H1 (cell line): ENCODE data around the gene HEXIM2. TPM values are rescaled to one million over a fixed set of nuclear protein-coding genes. Genes with fewer than 3 reads are reported as not detected.

Experiments used
- CTCF ChIA-PET: fragments of 300-600 bp; sonication (Branson Sonifier 250); formaldehyde crosslinking; loops from one replicate; lab custom pipeline; 2021; ENCODE audit not compliant: partially characterized antibody; lab: Charles Lee
- POLR2A ChIA-PET: fragments of 300-600 bp; sonication (Branson Sonifier 250); formaldehyde crosslinking; loops from one replicate; lab custom pipeline; 2021; ENCODE audit warnings: inconsistent platforms; ENCODE audit not compliant: partially characterized antibody; lab: Charles Lee
- DNase-seq, 2 experiments: peaks; one replicate each; pipeline versions ENCODE4 v3.0.0 to v3.0.0-alpha.2; 2010 to 2022; ENCODE audit warnings: low spot score in 2 of 2, low read depth in 1 of 2, mixed read lengths in 1 of 2
- FAIRE-seq: peaks from 2 replicates; lab custom pipeline; 2011; peaks lifted over from hg19 to GRCh38; lab: Jason Lieb, UNC
- H2AFZ ChIP-seq: 2 replicates; pipeline ENCODE4 v1.8.1; 2012; ENCODE audit warnings: low read length, inconsistent platforms
- H2AK5ac ChIP-seq: 2 replicates; pipeline ENCODE4 v1.6.1; 2013; ENCODE audit warnings: low read depth, low read length
- H2BK120ac ChIP-seq: replicated peaks from 2 replicates; pipeline ENCODE3; 2013; ENCODE audit warnings: low read depth, low read length, inconsistent platforms
- H2BK12ac ChIP-seq: 2 replicates; pipeline ENCODE4 v1.6.1; 2013; ENCODE audit warnings: low read depth, low read length
- H2BK15ac ChIP-seq: 2 replicates; pipeline ENCODE4 v1.6.1; 2013; ENCODE audit warnings: low read length
- H2BK20ac ChIP-seq: 2 replicates; pipeline ENCODE4 v1.6.1; 2013; ENCODE audit warnings: low read length
- H2BK5ac ChIP-seq: 2 replicates; pipeline ENCODE4 v1.6.1; 2013; ENCODE audit warnings: low read depth, low read length
- H3K14ac ChIP-seq: 2 replicates; pipeline ENCODE4 v1.6.1; 2013; ENCODE audit warnings: inconsistent platforms; ENCODE audit not compliant: insufficient read length
- H3K18ac ChIP-seq: 2 replicates; pipeline ENCODE4 v1.6.1; 2013; ENCODE audit warnings: low read length; ENCODE audit errors: extremely low read depth
- H3K23ac ChIP-seq: 2 replicates; pipeline ENCODE4 v1.6.1; 2013; ENCODE audit warnings: inconsistent platforms; ENCODE audit not compliant: insufficient read length
- H3K23me2 ChIP-seq: 2 replicates; pipeline ENCODE4 v1.6.1; 2013; ENCODE audit warnings: low read depth, low read length
- H3K27ac ChIP-seq: 2 replicates; pipeline ENCODE4 v1.6.1; 2011; ENCODE audit warnings: low read depth, low read length, inconsistent platforms
- H3K27me3 ChIP-seq, 4 experiments: replicated peaks in 1 of 4; 1 replicate in 1 of 4; 2 replicates in 3 of 4; pipeline versions ENCODE4 v1.6.1 to v1.8.1; 2011 to 2013; ENCODE audit warnings: low read length in 3 of 4, mild to moderate bottlenecking in 3 of 4, inconsistent platforms in 2 of 4, mixed read lengths in 2 of 4, moderate library complexity in 1 of 4; ENCODE audit not compliant: control insufficient read depth in 3 of 4, insufficient read depth in 3 of 4; ENCODE audit errors: extremely low read depth in 1 of 4
- H3K36me3 ChIP-seq, 4 experiments: 2 replicates each; pipeline versions ENCODE4 v1.6.1 to v1.8.1; 2011 to 2013; ENCODE audit warnings: mild to moderate bottlenecking in 4 of 4, low read length in 3 of 4, moderate library complexity in 2 of 4, control low read depth in 1 of 4, inconsistent platforms in 1 of 4; ENCODE audit not compliant: insufficient read depth in 4 of 4, control insufficient read depth in 2 of 4
- H3K4ac ChIP-seq: replicated peaks from 2 replicates; pipeline ENCODE3; 2013; ENCODE audit warnings: low read length, low read depth, mixed read lengths, inconsistent platforms; ENCODE audit not compliant: insufficient read length
- H3K4me1 ChIP-seq, 4 experiments: replicated peaks in 1 of 4; 1 replicate in 1 of 4; 2 replicates in 3 of 4; pipeline versions ENCODE4 v1.6.1 to v1.8.1; 2011 to 2013; ENCODE audit warnings: low read length in 3 of 4, inconsistent platforms in 2 of 4, mixed read lengths in 1 of 4; ENCODE audit not compliant: insufficient read depth in 4 of 4, control insufficient read depth in 3 of 4
- H3K4me2 ChIP-seq, 2 experiments: 2 replicates each; pipeline versions ENCODE4 v1.6.1 to v1.8.1; 2011 to 2013; ENCODE audit warnings: low read depth in 2 of 2, low read length in 2 of 2, control low read depth in 1 of 2, inconsistent platforms in 1 of 2, mild to moderate bottlenecking in 1 of 2; ENCODE audit not compliant: insufficient read depth in 1 of 2
- H3K4me3 ChIP-seq, 4 experiments: fragments of 200-600, 300-600 bp in 1 of 4; sonication (generic), shearing (Covaris generic), sonication (Bioruptor Twin) in 1 of 4; 2 replicates each; pipeline versions ENCODE4 v1.5.1 to v1.8.1; 2011 to 2016; ENCODE audit warnings: low read length in 4 of 4, low read depth in 3 of 4, control low read depth in 2 of 4, inconsistent platforms in 2 of 4, mild to moderate bottlenecking in 2 of 4, mixed read lengths in 1 of 4, moderate library complexity in 1 of 4; ENCODE audit not compliant: insufficient read depth in 2 of 4; ENCODE audit errors: extremely low read depth in 1 of 4
- H3K56ac ChIP-seq: replicated peaks from 2 replicates; pipeline ENCODE3; 2013; ENCODE audit warnings: low read depth, mild to moderate bottlenecking, mixed read lengths, low read length, inconsistent platforms; ENCODE audit not compliant: insufficient read length
- H3K79me1 ChIP-seq: 2 replicates; pipeline ENCODE4 v1.6.1; 2013; ENCODE audit warnings: low read depth, low read length, control low read depth
- H3K79me2 ChIP-seq, 2 experiments: 2 replicates each; pipeline versions ENCODE4 v1.6.1 to v1.8.1; 2012 to 2013; ENCODE audit warnings: low read length in 2 of 2, mild to moderate bottlenecking in 2 of 2, inconsistent platforms in 1 of 2; ENCODE audit not compliant: insufficient read depth in 2 of 2, control insufficient read depth in 1 of 2
- H3K9ac ChIP-seq, 4 experiments: replicated peaks in 1 of 4; 1 replicate in 1 of 4; 2 replicates in 3 of 4; pipeline versions ENCODE4 v1.6.1 to v1.8.1; 2011 to 2013; ENCODE audit warnings: low read depth in 3 of 4, low read length in 3 of 4, control low read depth in 2 of 4, mild to moderate bottlenecking in 2 of 4, moderate library complexity in 2 of 4, inconsistent platforms in 1 of 4; ENCODE audit errors: extremely low read depth in 1 of 4
- H3K9me3 ChIP-seq, 2 experiments: 2 replicates each; pipeline versions ENCODE4 v1.6.1 to v1.8.1; 2012 to 2013; ENCODE audit warnings: mild to moderate bottlenecking in 2 of 2, moderate library complexity in 2 of 2, control low read depth in 1 of 2, inconsistent platforms in 1 of 2, low read depth in 1 of 2, low read length in 1 of 2, mixed read lengths in 1 of 2; ENCODE audit not compliant: insufficient read depth in 2 of 2
- H4K20me1 ChIP-seq, 2 experiments: replicated peaks in 1 of 2; 2 replicates each; pipeline versions ENCODE3 to v1.8.1; 2011 to 2013; ENCODE audit warnings: inconsistent platforms in 2 of 2, low read length in 2 of 2, mild to moderate bottlenecking in 1 of 2; ENCODE audit not compliant: insufficient read depth in 2 of 2, control insufficient read depth in 1 of 2
- H4K5ac ChIP-seq: 2 replicates; pipeline ENCODE4 v1.6.1; 2013; ENCODE audit warnings: low read length, low read depth, mixed read lengths, inconsistent platforms; ENCODE audit not compliant: insufficient read length
- H4K8ac ChIP-seq: 2 replicates; pipeline ENCODE4 v1.8.0; 2013; ENCODE audit warnings: mild to moderate bottlenecking, moderate library complexity, low read length, inconsistent platforms; ENCODE audit not compliant: insufficient read depth; ENCODE audit errors: extremely low read depth
- H4K91ac ChIP-seq: replicated peaks from 2 replicates; pipeline ENCODE3; 2013; ENCODE audit warnings: low read length, mixed read lengths, inconsistent platforms; ENCODE audit not compliant: insufficient read length
- ATF2 ChIP-seq: IDR thresholded peaks from 2 replicates; pipeline ENCODE4 v1.6.1; 2012; ENCODE audit warnings: low read length, inconsistent platforms
- CTBP2 ChIP-seq: IDR thresholded peaks from 2 replicates; pipeline ENCODE4 v1.7.0; 2011; ENCODE audit warnings: borderline replicate concordance, mild to moderate bottlenecking, moderate library complexity, mixed read lengths, low read length; ENCODE audit not compliant: insufficient read depth, insufficient read length
- EGR1 ChIP-seq: IDR thresholded peaks from 2 replicates; pipeline ENCODE4 v1.6.1; 2011; ENCODE audit warnings: low read depth, low read length, borderline replicate concordance
- GTF2F1 ChIP-seq: IDR thresholded peaks from 2 replicates; pipeline ENCODE4 v1.6.1; 2012; ENCODE audit warnings: low read depth, low read length, improper control_type of control experiment, borderline replicate concordance
- NANOG ChIP-seq: IDR thresholded peaks from 2 replicates; pipeline ENCODE4 v1.6.1; 2011; ENCODE audit warnings: low read length, low read depth, mild to moderate bottlenecking, inconsistent platforms; ENCODE audit not compliant: insufficient read depth, poor library complexity, severe bottlenecking
- RBBP5 ChIP-seq: IDR thresholded peaks from 2 replicates; pipeline ENCODE4 v1.7.1; 2012; ENCODE audit warnings: low read depth, mild to moderate bottlenecking, inconsistent platforms, low read length, moderate library complexity, borderline replicate concordance
- SP2 ChIP-seq: IDR thresholded peaks from 2 replicates; pipeline ENCODE4 v1.6.1; 2012; ENCODE audit warnings: mild to moderate bottlenecking, low read length, inconsistent platforms
- TAF1 ChIP-seq: IDR thresholded peaks from 2 replicates; pipeline ENCODE4 v1.6.1; 2011; ENCODE audit warnings: mild to moderate bottlenecking, low read depth, low read length
- TCF12 ChIP-seq: IDR thresholded peaks from 2 replicates; pipeline ENCODE4 v1.6.1; 2011; ENCODE audit warnings: low read depth, mild to moderate bottlenecking, low read length
- YY1 ChIP-seq: IDR thresholded peaks from 2 replicates; pipeline ENCODE4 v1.6.1; 2011; ENCODE audit warnings: low read depth, mild to moderate bottlenecking, low read length
- WGBS, 2 experiments: shearing (Covaris generic) in 1 of 2; methylation state at CpG; one replicate each; pipeline versions ENCODE4 v1.1.6 to v1.1.7; 2013 to 2015; ENCODE audit warnings: low lambda C conversion rate in 2 of 2, mixed read lengths in 2 of 2, inconsistent platforms in 1 of 2, low coverage in 1 of 2, missing lambda C conversion rate in 1 of 2; ENCODE audit not compliant: insufficient replicate concordance in 2 of 2, insufficient coverage in 1 of 2, insufficient read length in 1 of 2; ENCODE audit errors: extremely low coverage in 1 of 2, missing lambda C conversion rate in 1 of 2; 5-methylcytosine and 5-hydroxymethylcytosine counted together
- polyA plus RNA-seq, 7 experiments: library from polyadenylated mRNA; depleted of rRNA in 3 of 7; stranded (reverse) in 5 of 7; unstranded in 2 of 7; fragments of >200 nt in 5 of 7; fragments of 200-250 nt in 2 of 7; gene quantifications; 1 replicate in 5 of 7; 2 replicates in 1 of 7; 4 replicates in 1 of 7; pipeline versions ENCODE4 v1.2.1 to v1.2.3, GENCODE V29; 2011 to 2013; ENCODE audit warnings: missing spikeins in 2 of 7, mixed read lengths in 2 of 7
- total RNA-seq: library from RNA; stranded (reverse); fragmentation: NEBNext Ultra II Directional; extraction: Animal tissue kit (Norgen Biotek cat#: 25700); gene quantifications from 2 replicates; pipeline ENCODE4 v1.2.1, GENCODE V29; 2021

HEXIM2 gene
- total and polyA plus RNA-seq, 2 of the 8 experiments (the other 6 are each of a cell fraction or from before 2014, with no cell fraction given), result 7.5 to 13.2 TPM

DNA sequence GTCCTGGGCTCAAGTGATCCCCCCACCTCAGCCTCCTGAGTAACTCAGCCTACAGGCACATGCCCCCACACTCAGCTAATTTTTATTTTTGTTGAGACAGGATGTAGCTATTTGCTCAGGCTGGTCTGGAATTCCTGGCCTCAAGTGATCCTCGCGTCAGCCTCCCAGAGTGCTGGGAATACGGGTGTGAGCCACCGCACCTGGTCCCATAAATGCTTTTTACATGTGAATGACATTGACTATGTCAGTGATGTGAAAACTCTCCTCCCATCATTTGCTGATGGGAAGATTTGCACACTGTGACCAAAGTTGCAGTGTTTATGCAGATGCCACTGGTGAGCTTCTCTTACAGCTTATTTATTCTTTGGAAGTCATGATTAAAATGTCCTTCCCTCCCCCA, 44.3 kb upstream of the HEXIM2 start:
- Histone ChIP-seq H2AK5ac (no peak overlapping the region), H3K14ac (no peak overlapping the region), H3K4ac (no peak overlapping the region), H4K91ac (no peak overlapping the region), H4K5ac (no peak overlapping the region), H3K4me3 (no peak overlapping the region), H2BK12ac (no peak overlapping the region), H4K8ac (no peak overlapping the region), H3K56ac (no peak overlapping the region), H3K79me1 (no peaks in the 10 kb centered on the region), H3K36me3 (no peaks in the 10 kb centered on the region), H4K20me1 (peaks cover 0 to 2% of the 10 kb centered on the region in 2 experiments), H3K9me3 (no peaks in the 10 kb centered on the region), H3K4me2 (no peak overlapping the region), H2BK15ac (no peak overlapping the region), H3K23ac (no peak overlapping the region), H2AFZ (no peak overlapping the region), H3K18ac (no peak overlapping the region), H3K23me2 (no peaks in the 10 kb centered on the region), H3K9ac (no peak overlapping the region), H2BK120ac (no peak overlapping the region), H2BK5ac (no peak overlapping the region), H3K4me1 (peaks cover 0 to 9% (median 5%) of the 10 kb centered on the region in 4 experiments; a peak in 3 of 7 replicates), H3K27me3 (no peaks in the 10 kb centered on the region), H3K27ac (no peak overlapping the region), H2BK20ac (no peak overlapping the region), H3K79me2 (no peaks in the 10 kb centered on the region)
- no peak for DNase-seq
- FAIRE-seq, result no peak
- WGBS, 2 experiments, result 88% methylated on average over 4 of the region's 4 CpGs; no CpG with 5 or more reads in 1 of the 2 experiments
- ChIA-PET CTCF (interaction anchor here (0.8 to 4.7 kb wide), 7 partner anchors 12 to 102 kb away, joined by 3 to 50 read pairs (median 4); partner anchors contain the start of genes ACBD4 and PLCD3), POLR2A (interaction anchor here (0.7 to 1.8 kb wide), 4 partner anchors 9 to 43 kb away, joined by 3 to 10 read pairs (median 6); partner anchors contain the start of gene HEXIM1)
- TF ChIP-seq GTF2F1, result no peak
- TF ChIP-seq SP2, result no peak
- no peak for TF ChIP-seq CTBP2
- TF ChIP-seq TAF1, result no peak
- no peak for TF ChIP-seq NANOG
- TF ChIP-seq YY1, result no peak
- TF ChIP-seq EGR1, result no peak
- no peak for TF ChIP-seq ATF2
- TF ChIP-seq RBBP5, result no peak
- no peak for TF ChIP-seq TCF12
